H1 (cell line): ENCODE data around the gene NCOA6. TPM values are rescaled to one million over a fixed set of nuclear protein-coding genes. Genes with fewer than 3 reads are reported as not detected.

Experiments used
- CTCF ChIA-PET: fragments of 300-600 bp; sonication (Branson Sonifier 250); formaldehyde crosslinking; loops from one replicate; lab custom pipeline; 2021; ENCODE audit not compliant: partially characterized antibody; lab: Charles Lee
- POLR2A ChIA-PET: fragments of 300-600 bp; sonication (Branson Sonifier 250); formaldehyde crosslinking; loops from one replicate; lab custom pipeline; 2021; ENCODE audit warnings: inconsistent platforms; ENCODE audit not compliant: partially characterized antibody; lab: Charles Lee
- DNase-seq, 2 experiments: peaks; one replicate each; pipeline versions ENCODE4 v3.0.0 to v3.0.0-alpha.2; 2010 to 2022; ENCODE audit warnings: low spot score in 2 of 2, low read depth in 1 of 2, mixed read lengths in 1 of 2
- FAIRE-seq: peaks from 2 replicates; lab custom pipeline; 2011; peaks lifted over from hg19 to GRCh38; lab: Jason Lieb, UNC
- H2AFZ ChIP-seq: 2 replicates; pipeline ENCODE4 v1.8.1; 2012; ENCODE audit warnings: low read length, inconsistent platforms
- H2AK5ac ChIP-seq: 2 replicates; pipeline ENCODE4 v1.6.1; 2013; ENCODE audit warnings: low read depth, low read length
- H2BK120ac ChIP-seq: replicated peaks from 2 replicates; pipeline ENCODE3; 2013; ENCODE audit warnings: low read depth, low read length, inconsistent platforms
- H2BK12ac ChIP-seq: 2 replicates; pipeline ENCODE4 v1.6.1; 2013; ENCODE audit warnings: low read depth, low read length
- H2BK15ac ChIP-seq: 2 replicates; pipeline ENCODE4 v1.6.1; 2013; ENCODE audit warnings: low read length
- H2BK20ac ChIP-seq: 2 replicates; pipeline ENCODE4 v1.6.1; 2013; ENCODE audit warnings: low read length
- H2BK5ac ChIP-seq: 2 replicates; pipeline ENCODE4 v1.6.1; 2013; ENCODE audit warnings: low read depth, low read length
- H3K14ac ChIP-seq: 2 replicates; pipeline ENCODE4 v1.6.1; 2013; ENCODE audit warnings: inconsistent platforms; ENCODE audit not compliant: insufficient read length
- H3K18ac ChIP-seq: 2 replicates; pipeline ENCODE4 v1.6.1; 2013; ENCODE audit warnings: low read length; ENCODE audit errors: extremely low read depth
- H3K23ac ChIP-seq: 2 replicates; pipeline ENCODE4 v1.6.1; 2013; ENCODE audit warnings: inconsistent platforms; ENCODE audit not compliant: insufficient read length
- H3K23me2 ChIP-seq: 2 replicates; pipeline ENCODE4 v1.6.1; 2013; ENCODE audit warnings: low read depth, low read length
- H3K27ac ChIP-seq: 2 replicates; pipeline ENCODE4 v1.6.1; 2011; ENCODE audit warnings: low read depth, low read length, inconsistent platforms
- H3K27me3 ChIP-seq, 4 experiments: replicated peaks in 1 of 4; 1 replicate in 1 of 4; 2 replicates in 3 of 4; pipeline versions ENCODE4 v1.6.1 to v1.8.1; 2011 to 2013; ENCODE audit warnings: low read length in 3 of 4, mild to moderate bottlenecking in 3 of 4, inconsistent platforms in 2 of 4, mixed read lengths in 2 of 4, moderate library complexity in 1 of 4; ENCODE audit not compliant: control insufficient read depth in 3 of 4, insufficient read depth in 3 of 4; ENCODE audit errors: extremely low read depth in 1 of 4
- H3K36me3 ChIP-seq, 4 experiments: 2 replicates each; pipeline versions ENCODE4 v1.6.1 to v1.8.1; 2011 to 2013; ENCODE audit warnings: mild to moderate bottlenecking in 4 of 4, low read length in 3 of 4, moderate library complexity in 2 of 4, control low read depth in 1 of 4, inconsistent platforms in 1 of 4; ENCODE audit not compliant: insufficient read depth in 4 of 4, control insufficient read depth in 2 of 4
- H3K4ac ChIP-seq: replicated peaks from 2 replicates; pipeline ENCODE3; 2013; ENCODE audit warnings: low read length, low read depth, mixed read lengths, inconsistent platforms; ENCODE audit not compliant: insufficient read length
- H3K4me1 ChIP-seq, 4 experiments: replicated peaks in 1 of 4; 1 replicate in 1 of 4; 2 replicates in 3 of 4; pipeline versions ENCODE4 v1.6.1 to v1.8.1; 2011 to 2013; ENCODE audit warnings: low read length in 3 of 4, inconsistent platforms in 2 of 4, mixed read lengths in 1 of 4; ENCODE audit not compliant: insufficient read depth in 4 of 4, control insufficient read depth in 3 of 4
- H3K4me2 ChIP-seq, 2 experiments: 2 replicates each; pipeline versions ENCODE4 v1.6.1 to v1.8.1; 2011 to 2013; ENCODE audit warnings: low read depth in 2 of 2, low read length in 2 of 2, control low read depth in 1 of 2, inconsistent platforms in 1 of 2, mild to moderate bottlenecking in 1 of 2; ENCODE audit not compliant: insufficient read depth in 1 of 2
- H3K4me3 ChIP-seq, 4 experiments: fragments of 200-600, 300-600 bp in 1 of 4; sonication (generic), shearing (Covaris generic), sonication (Bioruptor Twin) in 1 of 4; 2 replicates each; pipeline versions ENCODE4 v1.5.1 to v1.8.1; 2011 to 2016; ENCODE audit warnings: low read length in 4 of 4, low read depth in 3 of 4, control low read depth in 2 of 4, inconsistent platforms in 2 of 4, mild to moderate bottlenecking in 2 of 4, mixed read lengths in 1 of 4, moderate library complexity in 1 of 4; ENCODE audit not compliant: insufficient read depth in 2 of 4; ENCODE audit errors: extremely low read depth in 1 of 4
- H3K56ac ChIP-seq: replicated peaks from 2 replicates; pipeline ENCODE3; 2013; ENCODE audit warnings: low read depth, mild to moderate bottlenecking, mixed read lengths, low read length, inconsistent platforms; ENCODE audit not compliant: insufficient read length
- H3K79me1 ChIP-seq: 2 replicates; pipeline ENCODE4 v1.6.1; 2013; ENCODE audit warnings: low read depth, low read length, control low read depth
- H3K79me2 ChIP-seq, 2 experiments: 2 replicates each; pipeline versions ENCODE4 v1.6.1 to v1.8.1; 2012 to 2013; ENCODE audit warnings: low read length in 2 of 2, mild to moderate bottlenecking in 2 of 2, inconsistent platforms in 1 of 2; ENCODE audit not compliant: insufficient read depth in 2 of 2, control insufficient read depth in 1 of 2
- H3K9ac ChIP-seq, 4 experiments: replicated peaks in 1 of 4; 1 replicate in 1 of 4; 2 replicates in 3 of 4; pipeline versions ENCODE4 v1.6.1 to v1.8.1; 2011 to 2013; ENCODE audit warnings: low read depth in 3 of 4, low read length in 3 of 4, control low read depth in 2 of 4, mild to moderate bottlenecking in 2 of 4, moderate library complexity in 2 of 4, inconsistent platforms in 1 of 4; ENCODE audit errors: extremely low read depth in 1 of 4
- H3K9me3 ChIP-seq, 2 experiments: 2 replicates each; pipeline versions ENCODE4 v1.6.1 to v1.8.1; 2012 to 2013; ENCODE audit warnings: mild to moderate bottlenecking in 2 of 2, moderate library complexity in 2 of 2, control low read depth in 1 of 2, inconsistent platforms in 1 of 2, low read depth in 1 of 2, low read length in 1 of 2, mixed read lengths in 1 of 2; ENCODE audit not compliant: insufficient read depth in 2 of 2
- H4K20me1 ChIP-seq, 2 experiments: replicated peaks in 1 of 2; 2 replicates each; pipeline versions ENCODE3 to v1.8.1; 2011 to 2013; ENCODE audit warnings: inconsistent platforms in 2 of 2, low read length in 2 of 2, mild to moderate bottlenecking in 1 of 2; ENCODE audit not compliant: insufficient read depth in 2 of 2, control insufficient read depth in 1 of 2
- H4K5ac ChIP-seq: 2 replicates; pipeline ENCODE4 v1.6.1; 2013; ENCODE audit warnings: low read length, low read depth, mixed read lengths, inconsistent platforms; ENCODE audit not compliant: insufficient read length
- H4K8ac ChIP-seq: 2 replicates; pipeline ENCODE4 v1.8.0; 2013; ENCODE audit warnings: mild to moderate bottlenecking, moderate library complexity, low read length, inconsistent platforms; ENCODE audit not compliant: insufficient read depth; ENCODE audit errors: extremely low read depth
- H4K91ac ChIP-seq: replicated peaks from 2 replicates; pipeline ENCODE3; 2013; ENCODE audit warnings: low read length, mixed read lengths, inconsistent platforms; ENCODE audit not compliant: insufficient read length
- TAF1 ChIP-seq: IDR thresholded peaks from 2 replicates; pipeline ENCODE4 v1.6.1; 2011; ENCODE audit warnings: mild to moderate bottlenecking, low read depth, low read length
- TCF12 ChIP-seq: IDR thresholded peaks from 2 replicates; pipeline ENCODE4 v1.6.1; 2011; ENCODE audit warnings: low read depth, mild to moderate bottlenecking, low read length
- WGBS, 2 experiments: shearing (Covaris generic) in 1 of 2; methylation state at CpG; one replicate each; pipeline versions ENCODE4 v1.1.6 to v1.1.7; 2013 to 2015; ENCODE audit warnings: low lambda C conversion rate in 2 of 2, mixed read lengths in 2 of 2, inconsistent platforms in 1 of 2, low coverage in 1 of 2, missing lambda C conversion rate in 1 of 2; ENCODE audit not compliant: insufficient replicate concordance in 2 of 2, insufficient coverage in 1 of 2, insufficient read length in 1 of 2; ENCODE audit errors: extremely low coverage in 1 of 2, missing lambda C conversion rate in 1 of 2; 5-methylcytosine and 5-hydroxymethylcytosine counted together
- polyA plus RNA-seq, 7 experiments: library from polyadenylated mRNA; depleted of rRNA in 3 of 7; stranded (reverse) in 5 of 7; unstranded in 2 of 7; fragments of >200 nt in 5 of 7; fragments of 200-250 nt in 2 of 7; gene quantifications; 1 replicate in 5 of 7; 2 replicates in 1 of 7; 4 replicates in 1 of 7; pipeline versions ENCODE4 v1.2.1 to v1.2.3, GENCODE V29; 2011 to 2013; ENCODE audit warnings: missing spikeins in 2 of 7, mixed read lengths in 2 of 7
- total RNA-seq: library from RNA; stranded (reverse); fragmentation: NEBNext Ultra II Directional; extraction: Animal tissue kit (Norgen Biotek cat#: 25700); gene quantifications from 2 replicates; pipeline ENCODE4 v1.2.1, GENCODE V29; 2021

Gene NCOA6
- total and polyA plus RNA-seq, 2 of the 8 experiments (the other 6 are each of a cell fraction or from before 2014, with no cell fraction given): 9.0 to 9.5 TPM

- no peak overlapping the region for H4K5ac ChIP-seq
- H3K36me3 ChIP-seq: no peaks in the 10 kb centered on the region
- H4K91ac ChIP-seq: no peak overlapping the region
- peaks cover 2 to 3% of the 10 kb centered on the region in 2 experiments for H4K20me1 ChIP-seq
- H2BK20ac ChIP-seq: no peak overlapping the region
- no peak overlapping the region for H3K23ac ChIP-seq
- peaks cover 0 to 11% (median 7%) of the 10 kb centered on the region in 4 experiments; a peak in 5 of 7 replicates for H3K4me1 ChIP-seq
- no peak overlapping the region for H2BK12ac ChIP-seq
- no peak overlapping the region for H2AK5ac ChIP-seq
- H3K9ac ChIP-seq: no peak overlapping the region
- peaks cover 9 to 33% (median 29%) of the 10 kb centered on the region in 4 experiments for H3K27me3 ChIP-seq
- H3K4ac ChIP-seq: no peak overlapping the region
- TF ChIP-seq TCF12 (no peak), TAF1 (no peak)
- H3K23me2 ChIP-seq: peaks cover 15% of the 10 kb centered on the region; the same call in 1 of the 2 replicates
- H2AFZ ChIP-seq: no peak overlapping the region
- no peak for FAIRE-seq
- no peak overlapping the region for H3K27ac ChIP-seq
- POLR2A ChIA-PET: interaction anchor here (0.6 to 1.6 kb wide), 5 partner anchors 20 to 404 kb away, joined by 3 to 5 read pairs (median 3); partner anchors contain the start of genes AHCY and MAP1LC3A
- no peaks in the 10 kb centered on the region for H3K79me1 ChIP-seq
- no peak overlapping the region for H2BK5ac ChIP-seq
- H4K8ac ChIP-seq: no peak overlapping the region
- no peak overlapping the region for H3K4me2 ChIP-seq
- no peak overlapping the region for H3K4me3 ChIP-seq
- no peak overlapping the region; the same call in 1 of the 2 replicates for H2BK15ac ChIP-seq
- no peaks in the 10 kb centered on the region for H3K9me3 ChIP-seq
- no peaks in the 10 kb centered on the region for H3K79me2 ChIP-seq
- no peak overlapping the region for H3K14ac ChIP-seq
- H3K56ac ChIP-seq: no peak overlapping the region
- H2BK120ac ChIP-seq: no peak overlapping the region
- no peak for DNase-seq
- 77% methylated on average over 1 of the region's 1 CpG; no CpG with 5 or more reads in 1 of the 2 experiments for WGBS, 2 experiments
- H3K18ac ChIP-seq: no peak overlapping the region
- CTCF ChIA-PET: interaction anchor here (0.6 to 6.5 kb wide), 16 partner anchors 8 to 732 kb away, joined by 3 to 48 read pairs (median 4); no protein-coding TSS in a partner anchor
These were observed 119.1 kb downstream of the NCOA6 start for GRCh38 chr20:34706302-34706875.
